Astrocyte of the spinal cord (primary cell): Measurements from ENCODE around the gene CIRBP.

Experiments
- DNase-seq: peaks from one replicate; pipeline ENCODE4 v3.0.0; 2011; ENCODE audit warnings: low read depth, low spot score
- H3K4me3 ChIP-seq: 2 replicates; pipeline ENCODE4 v1.5.1; 2011; ENCODE audit warnings: low read depth, mild to moderate bottlenecking, low read length, moderate library complexity
- CTCF ChIP-seq: IDR thresholded peaks from 2 replicates; pipeline ENCODE4 v1.5.1; 2012; ENCODE audit warnings: low read depth, mild to moderate bottlenecking, low read length, inconsistent platforms
- in situ Hi-C: cut with HindIII; loops from 2 replicates; pipeline ENCODE4 v1.10.0; 2017; ENCODE audit warnings: low sequenced_read_pairs

Gene CIRBP

GRCh38 chr19:1239796-1240737, 29.1 kb upstream of the CIRBP start:
- peak; percentile 87 for DNase-seq
- in situ Hi-C loops = no loop called here
- TF ChIP-seq CTCF = peak; percentile 65
- peak overlapping the region; percentile 28 for H3K4me3 ChIP-seq

- TF ChIP-seq CTCF = no peak
- in situ Hi-C loops = no loop called here
- DNase-seq = no peak
- no peak overlapping the region for H3K4me3 ChIP-seq
These were observed 28.2 kb upstream of the CIRBP start for GRCh38 chr19:1240925-1241324.

- in situ Hi-C loops = no loop called here
- peak within 1 kb of the TSS; percentile 68 for H3K4me3 ChIP-seq
- peak; percentile 94 for DNase-seq
- TF ChIP-seq CTCF = no peak
These were observed 27.6 kb upstream of the CIRBP start, which contains the start of gene ATP5F1D for GRCh38 chr19:1241417-1242095. TSS of gene ATP5F1D (plus strand) at chr19:1241751. CDS start at chr19:1241851, 100 bp downstream.

GRCh38 chr19:1243768-1244692, 25.1 kb upstream of the CIRBP start:
- DNase-seq = peak; percentile 79
- peak; percentile 92 for TF ChIP-seq CTCF
- no peak overlapping the region for H3K4me3 ChIP-seq
- in situ Hi-C loops = no loop called here

- TF ChIP-seq CTCF = no peak
- in situ Hi-C loops = no loop called here
- H3K4me3 ChIP-seq = no peak overlapping the region
- DNase-seq = no peak
These were observed 24.3 kb upstream of the CIRBP start for GRCh38 chr19:1244693-1245451.
